ENCODE results near the gene SLFN11. TPM values are rescaled to one million over a fixed set of nuclear protein-coding genes. Genes with fewer than 3 reads are reported as not detected.

SLFN11 gene
- total and polyA plus RNA-seq, 2 of the 8 experiments (the other 6 are each of a cell fraction or from before 2014, with no cell fraction given) = 0.11 to 0.28 TPM

GRCh38 chr17:35377068-35377467 is 3.6 kb upstream of the SLFN11 start (continued):
- TF ChIP-seq BCL11A (IDR thresholded peaks at IDR 0.05; ENCODE audit: low read depth in 2 of 2, low read length in 2 of 2) (no peak), FOSL1 (IDR thresholded peaks at IDR 0.05; ENCODE audit: insufficient read depth, low read depth, low read length) (no peak), GABPA (IDR thresholded peaks at IDR 0.05; ENCODE audit: borderline replicate concordance, insufficient read depth, low read length) (no peak), NANOG (IDR thresholded peaks at IDR 0.05; ENCODE audit: insufficient read depth, low read depth, low read length, poor library complexity, severe bottlenecking) (no peak), POLR2AphosphoS5 (IDR thresholded peaks at IDR 0.05; ENCODE audit: low read depth, low read length) (no peak)

Data from H1 (cell line).